ENCODE data around the gene CENPE. TPM values are rescaled to one million over a fixed set of nuclear protein-coding genes. Genes with fewer than 3 reads are reported as not detected.

CENPE gene
- total and polyA plus RNA-seq, 2 of the 4 experiments (the other 2 are of a cell fraction), result 3.7 to 14.5 TPM

GRCh38 chr4:103197765-103198110 is 405 bp downstream of the CENPE start:
- no TSS peak for BruUV-seq (replicated peaks)

More at GRCh38 chr4:103197765-103198110, 405 bp downstream of the CENPE start:
- peak overlapping the region; percentile 78 for H3K9ac ChIP-seq (ENCODE audit: low read depth, low read length)
- no peaks in the 10 kb centered on the region for H3K36me3 ChIP-seq (ENCODE audit: control insufficient read depth, insufficient read depth, low read length)
- H4K20me1 ChIP-seq (ENCODE audit: insufficient read depth, low read length), result no peaks in the 10 kb centered on the region
- peak overlapping the region; percentile 74 for H3K14ac ChIP-seq (replicated peaks; ENCODE audit: low read depth, low read length)
- intact Hi-C loops (cut with micrococcal nuclease) (no loop called here), dilution Hi-C loops (cut with HindIII; ENCODE audit: low sequenced_read_pairs, unreplicated experiment) (no loop called here), in situ Hi-C loops (cut with MboI; ENCODE audit: low sequenced_read_pairs) (no loop called here)
- peak overlapping the region; percentile 82 for H3K4me3 ChIP-seq (ENCODE audit: insufficient read depth, low read depth, low read length)
- peak overlapping the region; percentile 72 for H3K4ac ChIP-seq (ENCODE audit: low read depth, low read length)
- no peak for TF ChIP-seq CEBPB (IDR thresholded peaks at IDR 0.05; ENCODE audit: low read depth, low read length)
- no peak for TF ChIP-seq SMC3 (IDR thresholded peaks at IDR 0.05; ENCODE audit: low read depth, low read length)
- TF ChIP-seq, protein P1, sequence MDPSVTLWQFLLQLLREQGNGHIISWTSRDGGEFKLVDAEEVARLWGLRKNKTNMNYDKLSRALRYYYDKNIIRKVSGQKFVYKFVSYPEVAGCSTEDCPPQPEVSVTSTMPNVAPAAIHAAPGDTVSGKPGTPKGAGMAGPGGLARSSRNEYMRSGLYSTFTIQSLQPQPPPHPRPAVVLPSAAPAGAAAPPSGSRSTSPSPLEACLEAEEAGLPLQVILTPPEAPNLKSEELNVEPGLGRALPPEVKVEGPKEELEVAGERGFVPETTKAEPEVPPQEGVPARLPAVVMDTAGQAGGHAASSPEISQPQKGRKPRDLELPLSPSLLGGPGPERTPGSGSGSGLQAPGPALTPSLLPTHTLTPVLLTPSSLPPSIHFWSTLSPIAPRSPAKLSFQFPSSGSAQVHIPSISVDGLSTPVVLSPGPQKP (IDR thresholded peaks at IDR 0.05; ENCODE audit: borderline replicate concordance, low read depth, low read length), result no peak
- H2BK15ac ChIP-seq (ENCODE audit: low read depth, low read length), result peak overlapping the region; percentile 8; the same call in 1 of the 3 replicates
- no peaks in the 10 kb centered on the region for H3K9me3 ChIP-seq (ENCODE audit: control insufficient read depth, insufficient read depth, low read length)
- H3K56ac ChIP-seq (ENCODE audit: extremely low read depth, insufficient read depth, low read length), result peak overlapping the region; percentile 57; the same call in 1 of the 2 replicates
- peak overlapping the region; percentile 69 for H2AK9ac ChIP-seq (replicated peaks; ENCODE audit: low read depth, low read length, poor library complexity)
- H4K8ac ChIP-seq (ENCODE audit: low read depth in 2 of 2, low read length in 2 of 2), result peak overlapping the region in 1 of 2 experiments; percentile 20; a peak in 2 of 4 replicates
- peak overlapping the region; percentile 99 for H2AFZ ChIP-seq (replicated peaks; ENCODE audit: low read length, poor library complexity)
- peak overlapping the region; percentile 42; the same call in 1 of the 2 replicates for H4K91ac ChIP-seq (ENCODE audit: insufficient read depth, low read depth, low read length)
- H2BK120ac ChIP-seq (ENCODE audit: low read depth, low read length), result peak overlapping the region; percentile 11; the same call in 1 of the 2 replicates
- H4K5ac ChIP-seq (ENCODE audit: low read depth, low read length), result no peak overlapping the region
- H3K27ac ChIP-seq (ENCODE audit: insufficient read depth, low read length), result peak overlapping the region; percentile 6; the same call in 1 of the 2 replicates
- peaks cover 16% of the 10 kb centered on the region in 2 experiments for H3K79me1 ChIP-seq (ENCODE audit: low read depth in 1 of 2, low read length in 2 of 2)
- H2BK5ac ChIP-seq (ENCODE audit: low read depth, low read length, poor library complexity, severe bottlenecking), result peak overlapping the region; percentile 6
- ATAC-seq (ENCODE audit: low read depth) (peak; percentile 79), DNase-seq (no peak)
- peak overlapping the region; percentile 85 for H3K23ac ChIP-seq (ENCODE audit: low read depth, low read length)
- peak overlapping the region; percentile 95 for H3K4me2 ChIP-seq (ENCODE audit: low read depth, low read length)
- H3K9me1 ChIP-seq (ENCODE audit: insufficient read depth, low read length), result no peaks in the 10 kb centered on the region
- CTCF ChIA-PET, result no interaction called here
- POLR2A ChIA-PET (ENCODE audit: unreplicated experiment), result no interaction called here
- no peak overlapping the region for H3K18ac ChIP-seq (ENCODE audit: low read depth, low read length)
- no peak overlapping the region for H2BK20ac ChIP-seq (ENCODE audit: low read depth, low read length)
- H3K27me3 ChIP-seq (ENCODE audit: control insufficient read depth, insufficient read depth, low read length), result no peaks in the 10 kb centered on the region
- 10% methylated on average over 2 of the region's 9 CpGs; no CpG with 5 or more reads in 1 of the 2 experiments for WGBS, 2 experiments (ENCODE audit: extremely low coverage in 2 of 2, insufficient read length in 1 of 2)
- no peaks in the 10 kb centered on the region for H3K4me1 ChIP-seq (ENCODE audit: control insufficient read depth, insufficient read depth, low read length)
- H2AK5ac ChIP-seq (ENCODE audit: low read depth, low read length), result no peak overlapping the region
